Measurements from ENCODE around the gene GPSM3.
"Not testable (repeated sequence)": the region's sequence is repeated elsewhere in the genome, so short reads cannot be mapped to it uniquely, and the experiment has no call there.

GPSM3 gene

GRCh38 chr6:32149932-32150870 lies 42.2 kb downstream of the GPSM3 start:
- DNase-seq (ENCODE audit: low spot score) = peak; percentile 18
- in situ Hi-C loops (cut with MboI; ENCODE audit: low sequenced_read_pairs, unreplicated experiment) = no loop called here
- no peak for TF ChIP-seq CTCF (IDR thresholded peaks at IDR 0.05; ENCODE audit: borderline replicate concordance, control extremely low read depth, extremely low read depth, insufficient read depth, missing control alignments)

DNA sequence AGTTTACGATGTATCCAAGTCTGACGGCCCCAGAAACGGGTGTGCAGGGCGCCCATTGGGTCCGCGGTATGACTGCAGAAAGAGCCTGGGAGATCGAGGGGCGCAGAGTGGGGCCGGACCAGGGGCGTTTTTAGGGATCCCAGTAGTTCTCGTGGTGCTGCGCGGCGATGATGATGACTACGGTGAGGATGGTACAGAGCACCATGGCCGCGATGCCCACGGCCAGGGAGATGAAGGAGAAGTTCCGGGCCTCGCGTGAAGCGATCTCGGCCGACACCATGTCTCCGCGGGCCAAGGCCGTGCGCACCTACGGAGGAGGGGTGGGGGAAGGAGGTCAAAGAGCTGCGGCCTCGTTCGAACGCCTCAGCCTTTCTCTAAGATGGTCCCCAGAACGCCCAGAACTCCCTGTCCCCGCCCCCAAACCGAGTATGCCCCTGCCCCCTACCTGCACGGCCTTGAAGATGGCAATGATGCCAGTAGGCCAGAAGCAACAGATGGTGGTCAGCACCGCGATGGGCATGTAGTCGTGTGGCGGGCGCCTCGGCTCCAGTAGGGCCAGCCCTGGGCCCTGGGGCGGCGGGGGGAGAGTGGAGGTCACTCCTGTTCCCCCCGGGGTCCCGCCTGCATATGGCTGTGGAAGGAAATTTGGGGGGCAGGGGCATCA lies 43.2 kb downstream of the GPSM3 start:
- TF ChIP-seq CTCF (IDR thresholded peaks at IDR 0.05; ENCODE audit: borderline replicate concordance, control extremely low read depth, extremely low read depth, insufficient read depth, missing control alignments) = no peak
- in situ Hi-C loops (cut with MboI; ENCODE audit: low sequenced_read_pairs, unreplicated experiment) = no loop called here
- DNase-seq (ENCODE audit: low spot score) = no peak

GRCh38 chr6:32148289-32149091 lies 44.0 kb downstream of the GPSM3 start:
- in situ Hi-C loops (cut with MboI; ENCODE audit: low sequenced_read_pairs, unreplicated experiment) = no loop called here
- TF ChIP-seq CTCF (IDR thresholded peaks at IDR 0.05; ENCODE audit: borderline replicate concordance, control extremely low read depth, extremely low read depth, insufficient read depth, missing control alignments) = no peak
- DNase-seq (ENCODE audit: low spot score) = peak; percentile 36

GRCh38 chr6:32147401-32148132 lies 44.9 kb downstream of the GPSM3 start:
- no peak for TF ChIP-seq CTCF (IDR thresholded peaks at IDR 0.05; ENCODE audit: borderline replicate concordance, control extremely low read depth, extremely low read depth, insufficient read depth, missing control alignments)
- DNase-seq (ENCODE audit: low spot score) = no peak
- in situ Hi-C loops (cut with MboI; ENCODE audit: low sequenced_read_pairs, unreplicated experiment) = no loop called here

GRCh38 chr6:32146687-32147086 lies 45.8 kb downstream of the GPSM3 start:
- DNase-seq (ENCODE audit: low spot score) = no peak
- no peak for TF ChIP-seq CTCF (IDR thresholded peaks at IDR 0.05; ENCODE audit: borderline replicate concordance, control extremely low read depth, extremely low read depth, insufficient read depth, missing control alignments)
- in situ Hi-C loops (cut with MboI; ENCODE audit: low sequenced_read_pairs, unreplicated experiment) = no loop called here

- TF ChIP-seq CTCF (IDR thresholded peaks at IDR 0.05; ENCODE audit: borderline replicate concordance, control extremely low read depth, extremely low read depth, insufficient read depth, missing control alignments) = no peak
- DNase-seq (ENCODE audit: low spot score) = no peak
- in situ Hi-C loops (cut with MboI; ENCODE audit: low sequenced_read_pairs, unreplicated experiment) = no loop called here
Observed at GRCh38 chr6:32146287-32146686, 46.2 kb downstream of the GPSM3 start.

- in situ Hi-C loops (cut with MboI; ENCODE audit: low sequenced_read_pairs, unreplicated experiment); DNase-seq (ENCODE audit: low spot score): not testable (repeated sequence)
Observed at GRCh38 chr6:32144238-32144637, 48.2 kb downstream of the GPSM3 start.

Measured in GM13976 (cell line).